ENCODE data around the gene CCT8L2.
"Not testable (repeated sequence)": the region's sequence is repeated elsewhere in the genome, so short reads cannot be mapped to it uniquely, and the experiment has no call there.

CCT8L2 gene

GRCh38 chr22:16592231-16592630, 379 bp downstream of the CCT8L2 start:
- DNase-seq, result not testable (repeated sequence)

DNA sequence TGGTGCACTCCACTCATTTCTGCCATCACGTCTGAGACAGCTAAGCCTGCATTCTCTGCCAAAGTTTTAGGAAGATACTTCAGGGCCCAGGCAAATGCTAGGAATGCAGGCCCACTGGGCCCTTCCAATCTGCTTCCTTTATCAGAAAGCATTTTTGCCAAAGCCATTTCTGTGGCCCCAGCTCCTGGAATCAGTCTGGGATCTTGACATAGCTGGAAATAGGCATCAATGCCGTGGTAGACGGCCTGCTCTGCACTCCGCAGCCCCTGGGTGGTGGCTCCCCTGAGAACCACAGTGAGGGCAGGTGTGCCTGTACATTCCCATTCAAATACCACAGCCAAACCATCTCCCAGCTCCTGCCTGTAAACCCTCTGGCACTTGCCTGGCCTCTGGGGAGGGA, 1.5 kb downstream of the CCT8L2 start:
- not testable (repeated sequence) for DNase-seq

DNA sequence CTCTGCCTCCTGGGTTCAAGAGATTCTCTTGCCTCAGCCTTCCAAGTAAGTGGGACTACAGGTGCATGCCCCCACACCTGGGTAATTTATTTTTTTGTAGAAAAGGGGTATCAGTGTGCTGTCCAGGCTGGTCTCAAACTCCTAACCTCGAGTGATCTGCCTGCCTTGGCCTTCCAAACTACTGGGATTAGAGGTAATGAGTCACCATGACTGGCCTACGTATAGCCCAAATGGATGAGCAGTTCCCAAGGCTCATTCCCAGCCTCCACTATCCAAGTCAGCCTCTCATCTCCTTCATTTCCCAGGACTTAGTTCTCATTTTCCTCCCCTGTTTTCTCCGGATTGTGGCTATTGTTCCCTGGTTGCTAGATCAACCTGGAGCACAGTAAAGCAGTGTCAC, 5.6 kb downstream of the CCT8L2 start:
- no peak for DNase-seq

- no peak for DNase-seq
These were observed 6.4 kb downstream of the CCT8L2 start for GRCh38 chr22:16586170-16586569.

DNA sequence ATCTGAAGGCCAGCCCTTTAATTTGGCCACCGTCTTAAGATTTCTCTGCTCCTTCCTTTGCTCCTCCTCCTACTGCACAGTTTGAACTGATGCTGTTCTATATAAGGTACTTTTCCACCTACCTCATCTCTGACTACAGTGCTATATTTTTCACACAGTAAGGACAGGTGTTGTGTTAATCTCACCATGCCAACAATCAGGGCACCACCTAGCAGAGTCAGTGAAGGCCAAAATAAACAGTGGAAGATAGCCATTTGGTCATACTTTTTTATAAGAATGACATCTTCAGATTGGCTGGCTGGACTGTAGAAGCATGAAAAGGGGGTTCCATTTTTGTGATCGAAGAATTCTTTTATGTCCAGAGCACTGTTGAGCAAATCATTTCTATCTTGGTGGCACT, 11.7 kb downstream of the CCT8L2 start:
- DNase-seq, result not testable (repeated sequence)

DNA sequence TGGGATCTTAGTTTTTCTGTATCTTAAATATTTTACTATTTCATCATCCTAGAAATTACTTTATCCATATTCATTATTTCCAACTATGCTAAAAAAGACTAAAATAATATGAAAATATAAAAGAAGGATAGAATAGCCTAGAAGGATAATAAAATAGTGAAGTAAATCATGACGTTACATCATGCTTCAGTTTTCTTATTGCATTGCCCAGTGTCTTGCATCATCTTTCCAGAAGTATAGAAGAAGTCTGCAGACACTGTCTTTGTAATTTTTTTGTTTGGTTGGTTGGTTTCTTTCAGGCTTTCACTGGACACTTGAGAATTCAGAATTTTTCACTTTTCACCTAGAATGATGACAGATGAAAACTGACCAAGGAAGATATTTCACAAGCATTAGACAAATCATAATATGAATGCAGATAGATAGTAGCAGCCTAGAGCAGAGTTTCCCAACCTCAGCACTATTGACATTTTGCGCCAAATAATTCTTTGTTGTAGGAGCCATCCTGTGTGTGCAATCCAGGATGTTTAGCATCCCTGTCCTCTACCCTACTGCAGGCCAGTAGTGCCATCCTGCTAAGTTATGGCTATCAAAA, 23.3 kb downstream of the CCT8L2 start:
- not testable (repeated sequence) for DNase-seq

GRCh38 chr22:16568425-16568758, 24.2 kb downstream of the CCT8L2 start:
- no peak for DNase-seq

DNA sequence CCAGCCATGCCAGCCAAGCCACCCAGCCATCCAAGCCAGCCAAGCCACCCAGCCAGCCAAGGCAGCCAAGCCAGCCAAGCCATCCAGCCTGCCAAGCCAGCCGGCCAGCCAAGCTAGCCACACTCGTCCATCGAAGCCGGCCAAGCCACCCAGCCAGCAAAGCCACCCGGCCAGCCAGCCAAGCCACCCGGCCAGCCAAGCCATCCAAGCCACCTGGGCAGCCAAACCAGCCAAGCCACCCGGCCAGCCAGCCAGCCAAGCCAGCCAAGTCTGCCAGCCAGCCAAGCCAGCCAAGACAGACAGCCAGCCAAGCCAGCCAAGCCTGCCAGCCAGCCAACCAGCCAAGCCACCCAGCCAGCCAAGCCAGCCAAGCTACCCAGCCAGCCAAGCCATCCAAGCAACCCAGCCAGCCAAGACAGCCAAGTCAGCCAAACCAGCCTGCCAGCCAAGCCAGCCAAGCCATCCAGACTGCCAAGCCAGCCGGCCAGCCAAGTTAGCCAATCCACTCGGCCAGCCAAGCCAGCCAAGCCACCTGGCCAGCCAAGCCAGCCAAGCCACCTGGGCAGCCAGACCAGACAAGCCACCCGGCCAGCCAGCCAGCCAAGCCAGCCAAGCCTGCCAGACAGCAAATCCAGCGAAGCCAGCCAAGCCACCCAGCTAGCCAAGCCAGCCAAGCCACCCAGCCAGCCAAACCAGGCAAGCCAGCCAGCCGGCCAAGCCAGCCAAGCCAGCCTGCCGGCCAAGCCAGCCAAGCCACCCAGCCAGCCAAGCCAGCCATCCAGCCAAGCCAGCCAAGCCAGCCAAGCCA, 24.8 kb downstream of the CCT8L2 start:
- not testable (repeated sequence) for DNase-seq

GRCh38 chr22:16566421-16567151, 26.0 kb downstream of the CCT8L2 start:
- DNase-seq, result not testable (repeated sequence)

GRCh38 chr22:16565585-16566420, 26.8 kb downstream of the CCT8L2 start:
- DNase-seq, result not testable (repeated sequence)

DNA sequence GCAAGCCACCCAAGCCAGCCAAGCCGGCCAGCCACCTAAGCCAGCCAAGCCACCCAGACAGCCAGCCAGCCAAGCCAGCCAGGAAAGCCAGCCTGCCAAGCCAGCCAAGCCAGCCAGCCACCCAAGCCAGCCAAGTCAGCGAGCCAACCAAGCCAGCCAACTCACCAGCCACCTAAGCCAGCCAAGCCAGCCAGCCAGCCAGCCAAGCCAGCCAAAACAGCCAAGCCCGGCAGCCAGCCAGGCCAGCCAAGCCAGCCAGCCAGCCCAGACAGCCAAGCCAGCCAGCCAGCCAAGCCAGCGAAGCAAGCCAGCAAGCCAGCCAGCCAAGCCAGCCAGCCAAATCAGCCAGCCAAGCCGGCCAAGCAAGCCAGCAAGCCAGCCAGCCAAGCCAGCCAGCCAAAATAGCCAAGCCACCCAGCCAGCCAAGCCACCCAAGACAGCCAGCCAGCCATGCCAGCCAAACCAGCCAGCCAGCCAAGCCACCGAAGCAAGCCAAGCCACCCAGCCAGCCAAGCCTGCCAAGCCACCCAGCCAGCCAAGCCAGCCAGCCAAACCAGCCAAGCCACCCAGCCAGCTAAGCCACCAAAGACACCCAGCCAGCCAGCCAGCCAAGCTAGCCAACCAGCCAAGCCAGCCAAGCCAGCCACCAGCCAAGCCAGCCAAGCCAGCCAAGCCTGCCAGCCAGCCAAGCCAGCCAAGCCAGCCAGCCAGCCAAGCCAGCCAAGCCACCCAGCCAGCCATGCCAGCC, 27.6 kb downstream of the CCT8L2 start:
- not testable (repeated sequence) for DNase-seq

DNA sequence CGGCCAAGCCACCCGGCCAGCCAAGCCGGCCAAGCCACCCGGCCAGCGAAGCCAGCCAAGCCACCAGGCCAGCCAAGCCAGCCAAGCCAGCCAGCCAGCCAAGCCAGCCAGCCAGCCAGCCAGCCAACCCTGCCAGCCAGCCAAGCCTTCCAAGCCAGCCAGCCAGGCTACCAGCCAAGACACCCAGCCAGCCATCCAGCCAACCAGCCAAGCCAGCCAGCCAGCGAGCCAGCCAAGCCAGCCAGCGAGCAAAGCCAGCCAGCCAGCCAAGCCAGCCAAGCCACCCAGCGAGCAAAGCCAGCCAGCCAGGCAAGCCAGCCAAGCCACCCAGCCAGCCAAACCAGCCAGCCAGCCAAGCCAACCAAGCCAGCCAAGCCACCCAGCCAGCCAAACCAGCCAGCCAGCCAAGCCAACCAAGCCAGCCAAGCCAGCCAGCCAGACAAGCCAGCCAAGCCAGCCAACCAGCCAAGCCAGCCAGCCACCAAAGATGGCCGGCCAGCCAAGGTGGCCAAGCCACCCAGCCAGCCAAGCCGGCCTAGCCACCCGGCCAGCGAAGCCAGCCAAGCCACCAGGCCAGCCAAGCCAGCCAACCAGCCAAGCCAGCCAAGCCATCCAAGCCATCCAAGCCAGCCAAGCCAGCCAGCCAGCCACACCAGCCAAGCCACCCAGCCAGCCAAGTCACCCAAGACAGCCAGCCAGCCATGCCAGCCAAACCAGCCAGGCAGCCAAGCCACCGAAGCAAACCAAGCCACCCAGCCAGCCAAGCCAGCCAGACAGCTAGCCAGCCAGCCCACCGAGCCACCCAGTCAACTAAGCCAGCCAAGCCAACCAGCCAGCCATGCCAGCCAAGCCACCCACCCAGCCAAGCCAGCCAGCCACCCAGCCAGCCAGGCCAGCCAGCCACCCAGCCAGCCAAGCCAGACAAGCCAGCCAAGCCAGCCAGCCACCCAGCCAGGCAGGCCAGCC, 28.8 kb downstream of the CCT8L2 start:
- DNase-seq, result no peak

GRCh38 chr22:16562711-16563554, 29.7 kb downstream of the CCT8L2 start:
- no peak for DNase-seq

DNA sequence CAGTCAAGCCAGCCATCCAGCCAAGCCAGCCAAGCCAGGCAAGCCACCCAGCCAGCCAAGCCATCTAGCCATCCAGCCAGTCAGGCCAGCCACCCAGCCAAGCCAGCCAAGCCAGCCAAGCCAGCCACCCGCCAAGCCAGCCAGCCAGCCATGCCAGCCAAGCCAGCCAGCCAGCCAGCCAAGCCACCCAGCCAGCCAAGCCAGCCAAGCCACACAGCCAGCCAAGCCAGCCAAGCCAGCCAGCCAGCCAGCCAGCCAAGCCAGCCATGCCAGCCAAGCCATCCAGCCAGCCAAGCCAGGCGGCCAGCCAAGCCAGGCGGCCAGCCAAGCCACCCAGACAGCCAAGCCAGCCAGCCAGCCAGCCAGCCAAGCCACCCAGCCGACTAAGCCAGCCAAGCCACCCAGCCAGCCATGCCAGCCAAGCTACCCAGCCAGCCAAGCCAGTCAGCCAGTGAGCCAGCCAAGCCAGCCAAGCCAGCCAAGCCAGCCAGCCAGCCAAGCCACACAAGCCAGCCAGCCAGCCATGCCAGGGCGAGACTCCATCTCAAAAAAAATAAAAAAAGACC, 31.4 kb downstream of the CCT8L2 start:
- not testable (repeated sequence) for DNase-seq

- DNase-seq, result not testable (repeated sequence)
These were observed 32.0 kb downstream of the CCT8L2 start for GRCh38 chr22:16560651-16561050.

GRCh38 chr22:16559996-16560395, 32.6 kb downstream of the CCT8L2 start:
- DNase-seq, result not testable (repeated sequence)

DNA sequence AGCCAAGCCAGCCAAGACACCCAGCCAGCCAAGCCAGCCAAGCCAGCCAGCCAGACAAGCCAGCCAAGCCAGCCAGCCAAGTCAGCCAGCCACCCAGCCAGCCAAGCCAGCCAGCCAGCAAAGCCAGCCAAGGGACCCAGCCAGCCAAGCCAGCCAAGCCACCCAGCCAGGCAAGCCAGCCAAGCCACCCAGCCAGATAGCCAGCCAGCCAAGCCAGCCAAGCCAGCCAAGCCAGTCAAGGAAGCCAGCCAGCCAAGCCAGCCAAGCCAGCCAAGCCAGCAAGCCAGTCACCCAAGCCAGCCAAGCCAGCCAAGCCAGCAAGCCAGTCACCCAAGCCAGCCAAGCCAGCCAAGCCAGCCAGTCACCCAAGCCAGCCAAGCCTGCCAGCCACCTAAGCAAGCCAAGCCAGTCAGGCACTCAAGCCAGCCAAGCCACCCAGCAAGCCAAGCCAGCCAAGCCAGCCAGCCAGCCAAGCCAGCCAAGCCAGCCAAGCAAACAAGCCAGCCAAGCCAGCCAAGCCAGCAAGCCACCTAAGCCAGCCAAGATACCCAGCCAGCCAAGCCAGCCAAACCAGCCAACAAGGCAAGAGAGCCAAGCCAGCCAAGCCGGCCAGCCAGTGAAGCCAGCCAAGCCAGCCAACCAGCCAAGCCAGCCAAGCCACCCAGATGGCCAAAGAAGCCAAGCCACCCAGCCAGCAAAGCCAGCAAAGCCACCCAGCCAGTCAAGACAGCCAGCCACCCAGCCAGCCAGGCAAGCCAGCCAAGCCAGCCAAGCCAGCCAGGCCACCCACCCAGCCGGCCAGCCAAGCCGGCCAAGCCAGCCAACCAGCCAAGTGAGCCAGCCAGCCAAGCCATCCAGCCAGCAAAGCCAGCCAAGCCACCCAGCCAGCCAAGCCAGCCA, 33.3 kb downstream of the CCT8L2 start:
- DNase-seq, result no peak

- not testable (repeated sequence) for DNase-seq
These were observed 34.1 kb downstream of the CCT8L2 start for GRCh38 chr22:16558376-16558945.
